ENCODE measurements around the gene STAB1.

STAB1 gene

DNA sequence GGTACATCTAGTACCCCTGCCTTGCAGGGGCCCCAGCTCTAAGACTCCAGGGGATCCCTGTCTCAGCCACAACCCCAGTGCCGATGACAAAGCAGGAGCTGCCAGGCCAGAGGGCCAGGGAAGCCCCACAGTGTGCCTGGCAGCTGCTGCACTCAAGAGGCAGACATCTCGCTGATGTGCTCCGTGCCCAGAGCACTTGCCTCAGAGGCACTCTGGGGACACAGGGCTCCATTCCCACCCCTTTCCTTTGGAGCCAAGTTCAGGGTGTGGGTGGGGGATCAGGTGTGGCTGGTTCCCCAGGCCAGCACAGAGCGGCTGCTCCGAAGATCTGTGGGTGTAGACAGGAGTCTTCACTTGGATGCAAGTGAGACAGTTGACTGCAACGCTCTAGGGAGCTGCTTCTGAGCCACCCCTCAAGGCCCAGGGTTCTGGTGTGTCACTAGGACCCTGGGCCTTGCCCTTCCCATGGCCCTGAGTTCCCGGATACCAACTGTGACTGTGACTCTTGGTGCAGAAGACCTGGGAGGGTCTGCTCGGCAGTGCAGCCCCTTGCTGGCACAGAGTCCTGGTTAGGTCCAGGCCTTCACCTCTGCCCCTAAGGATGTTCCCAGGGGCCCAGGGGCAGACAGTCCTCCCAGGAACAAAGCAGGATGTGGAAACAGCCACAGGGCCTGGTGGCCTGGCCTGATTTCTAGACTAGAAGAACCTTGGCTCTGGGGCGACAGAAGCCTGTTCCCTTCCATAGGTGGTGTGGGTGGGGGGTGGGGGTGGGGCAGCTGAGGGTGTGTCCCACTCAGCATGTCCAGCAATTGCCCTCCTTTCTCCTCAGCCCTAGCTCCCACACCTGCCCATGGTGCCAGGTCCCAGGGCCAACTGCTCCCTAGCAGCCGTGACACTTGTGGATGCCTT, 36.0 kb downstream of the STAB1 start:
- Histone ChIP-seq H3K4me3 (no peak overlapping the region), H3K27ac (peak overlapping the region in 9 of 21 experiments; percentile 0 to 71 (median 44))

DNA sequence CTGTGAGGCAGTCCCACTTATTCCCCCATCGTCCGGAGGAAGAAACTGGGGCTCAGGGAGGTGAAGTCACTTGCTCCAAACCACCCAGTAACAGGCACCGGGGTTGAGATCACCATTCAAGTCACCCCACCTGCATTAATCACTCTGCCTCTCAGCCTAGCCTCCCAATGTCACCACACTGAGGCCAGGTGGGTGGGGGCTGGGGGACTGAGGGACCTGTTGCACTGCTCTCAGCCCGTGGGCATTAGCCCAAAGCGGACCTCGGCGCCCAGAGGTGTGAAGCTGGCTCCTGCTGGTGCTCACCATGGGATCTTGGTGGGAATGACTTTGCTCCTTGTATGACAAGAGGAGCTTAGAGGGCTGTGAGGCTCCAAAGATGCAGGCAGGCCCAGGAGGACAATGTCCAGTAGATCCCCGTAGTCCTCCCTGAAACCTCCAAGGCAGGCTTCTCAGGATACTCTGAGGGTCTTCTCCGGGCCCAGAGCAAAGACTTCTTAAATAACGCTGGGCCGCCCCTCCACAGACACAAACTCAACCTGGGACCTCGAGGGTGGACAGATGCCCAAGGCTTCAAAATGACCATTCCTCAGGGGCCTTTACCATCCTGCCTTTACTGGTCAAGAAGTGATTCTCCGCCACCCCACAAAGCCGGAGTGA, 36.9 kb downstream of the STAB1 start:
- Histone ChIP-seq H3K4me3 (peak overlapping the region in 5 of 7 experiments; percentile 53 to 81 (median 73)), H3K27ac (peak overlapping the region in 11 of 21 experiments; percentile 0 to 72 (median 44))

DNA sequence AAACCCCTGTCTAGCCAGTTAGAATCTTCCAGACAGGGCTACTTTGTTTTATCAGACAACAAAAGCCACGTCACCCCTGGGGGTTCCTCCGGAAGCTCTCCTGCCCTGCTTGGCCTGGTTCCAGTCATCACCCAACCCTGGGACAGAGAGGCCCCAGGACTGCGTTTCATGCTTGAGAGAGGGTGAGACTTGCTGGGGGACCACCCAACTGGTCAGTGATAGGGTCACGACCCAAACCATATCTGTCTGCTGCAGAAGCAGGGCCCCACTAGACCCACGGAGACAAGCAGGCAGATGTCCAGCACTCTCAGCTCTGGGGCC, 37.3 kb downstream of the STAB1 start:
- H3K27ac ChIP-seq, result peak overlapping the region in 17 of 21 experiments; percentile 10 to 82 (median 70)
- H3K4me3 ChIP-seq, result peak overlapping the region; percentile 52 to 81 (median 69)

DNA sequence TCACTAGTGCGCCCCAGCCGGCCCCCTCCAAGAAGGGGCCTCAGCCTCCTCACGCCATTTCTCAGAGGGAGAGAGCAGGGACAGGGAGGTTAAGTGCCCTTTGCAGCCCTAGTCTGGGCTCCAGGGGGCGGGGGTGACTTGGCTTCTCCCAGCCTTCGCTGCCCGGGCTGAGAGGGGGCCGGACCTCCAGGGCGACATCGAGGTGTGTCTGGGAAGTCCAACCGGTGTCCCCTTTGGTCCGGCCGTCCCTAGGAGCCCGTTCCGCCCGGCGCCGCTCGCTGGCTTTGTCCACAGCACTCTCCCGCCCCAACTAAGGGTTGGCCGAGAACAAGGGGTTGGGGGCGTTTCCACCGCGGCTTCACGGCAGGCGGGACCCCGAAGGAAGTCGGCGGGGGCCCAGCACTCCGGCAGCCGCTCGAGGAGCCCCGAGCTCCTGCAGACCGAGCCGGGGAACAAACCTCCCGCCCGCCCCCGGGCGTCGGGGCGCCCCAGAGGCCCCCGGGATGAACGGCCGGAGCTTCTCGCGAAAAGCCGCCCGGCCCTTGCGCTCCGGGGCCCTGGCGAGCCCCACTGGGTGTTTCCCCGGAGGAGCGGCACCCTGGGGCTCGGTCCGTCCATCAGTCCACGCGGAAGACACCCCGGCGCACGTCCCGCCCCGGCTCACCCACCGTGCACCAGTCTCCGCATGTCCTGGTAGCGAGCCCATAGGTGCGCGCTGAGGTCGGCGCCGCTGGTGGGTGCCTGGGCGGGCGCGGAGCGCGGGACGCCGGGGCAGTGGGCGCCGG, 37.9 kb downstream of the STAB1 start:
- H3K27ac ChIP-seq, result peak overlapping the region; percentile 18 to 82 (median 70)

DNA sequence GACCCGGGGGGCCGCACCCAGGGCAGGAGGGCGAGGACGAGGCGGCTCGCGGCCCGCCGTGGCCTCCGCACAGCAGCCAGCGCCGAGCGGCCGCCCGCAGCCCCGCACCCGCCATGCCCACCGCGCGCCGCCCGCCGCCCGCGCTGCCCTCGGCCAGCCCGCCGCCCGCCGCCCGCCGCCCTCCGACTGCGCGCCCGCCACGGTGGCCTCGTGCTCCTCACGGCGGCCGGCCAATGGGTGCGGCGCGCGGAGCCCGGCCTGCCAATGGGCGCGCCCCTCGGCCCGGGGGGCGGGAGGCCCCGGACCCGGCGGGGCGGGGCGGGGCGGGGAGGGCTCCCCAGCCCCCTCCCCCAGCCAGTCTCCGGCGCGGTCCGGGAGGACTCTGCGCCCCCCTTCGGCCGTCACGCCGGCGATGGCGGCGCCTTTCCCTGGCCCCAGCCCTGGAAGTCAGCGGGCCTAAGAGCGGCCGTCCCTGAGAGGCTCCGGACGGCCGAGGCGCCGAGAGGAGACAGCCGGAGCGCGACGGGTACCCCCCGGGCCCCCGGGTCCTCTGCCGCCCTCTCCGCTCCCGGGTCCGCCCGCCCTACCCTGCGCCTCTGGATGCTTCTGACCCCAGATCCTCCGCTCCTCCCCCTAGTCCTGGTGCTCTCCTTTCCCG, 38.6 kb downstream of the STAB1 start, which contains the start of gene NT5DC2:
TSS of gene NT5DC2 (minus strand) at position 235 of the 658 bp plus-strand sequence. CDS start at position 115, 120 bp downstream.
- Histone ChIP-seq H3K27ac (peak within 1 kb of the TSS; percentile 18 to 88 (median 78)), H3K4me3 (peak within 1 kb of the TSS; percentile 52 to 81 (median 69))

More for the DNA sequence above, 37.9 kb downstream of the STAB1 start:
- H3K4me3 ChIP-seq, result peak overlapping the region; percentile 52 to 81 (median 69)

DNA sequence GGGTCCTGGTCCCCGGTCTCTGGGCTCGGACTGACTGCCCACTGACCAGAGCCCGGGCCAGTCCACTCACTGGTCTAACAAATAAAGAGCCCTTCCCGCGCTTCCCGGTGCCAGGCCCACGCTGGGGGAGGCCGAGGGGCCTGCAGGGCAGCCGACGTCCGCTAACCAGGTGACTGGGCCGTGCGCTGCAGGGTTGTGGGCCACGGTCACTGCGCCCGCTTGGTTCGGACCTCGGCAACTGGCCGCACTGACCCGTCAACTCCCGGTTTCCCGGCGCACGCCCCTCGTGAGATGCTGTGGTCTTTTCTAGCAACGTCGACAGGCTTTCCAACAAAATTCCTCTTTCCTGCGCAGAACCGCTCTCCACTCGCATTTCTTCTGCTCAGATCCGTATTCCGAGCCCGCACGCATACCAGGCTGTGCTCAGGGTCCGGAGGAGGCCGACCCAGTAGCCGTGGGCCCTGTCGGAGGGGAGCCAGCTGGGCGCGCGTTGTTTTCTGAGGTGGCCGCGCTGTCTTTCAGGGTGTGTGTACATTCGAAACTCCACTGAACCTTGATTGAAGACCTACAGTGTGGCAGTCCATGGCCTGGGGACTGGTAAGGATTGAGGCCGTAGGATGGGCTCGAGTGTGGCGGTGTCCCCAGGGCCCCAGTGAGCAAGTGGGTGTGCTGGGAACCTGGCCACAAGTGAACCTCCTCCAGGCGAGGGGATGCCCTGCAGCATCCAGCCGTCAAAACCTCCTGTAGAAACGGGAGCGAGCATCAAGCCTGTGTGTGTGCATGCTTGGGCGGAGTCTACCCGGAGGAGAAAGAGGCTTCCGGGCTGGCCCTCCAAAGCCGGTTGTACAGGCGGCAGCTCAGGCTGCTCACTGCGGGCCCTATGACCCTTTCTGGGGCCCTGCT, 39.4 kb downstream of the STAB1 start:
- Histone ChIP-seq H3K4me3 (peak overlapping the region; percentile 42 to 81 (median 53)), H3K27ac (peak overlapping the region in 20 of 21 experiments; percentile 44 to 88 (median 80))

DNA sequence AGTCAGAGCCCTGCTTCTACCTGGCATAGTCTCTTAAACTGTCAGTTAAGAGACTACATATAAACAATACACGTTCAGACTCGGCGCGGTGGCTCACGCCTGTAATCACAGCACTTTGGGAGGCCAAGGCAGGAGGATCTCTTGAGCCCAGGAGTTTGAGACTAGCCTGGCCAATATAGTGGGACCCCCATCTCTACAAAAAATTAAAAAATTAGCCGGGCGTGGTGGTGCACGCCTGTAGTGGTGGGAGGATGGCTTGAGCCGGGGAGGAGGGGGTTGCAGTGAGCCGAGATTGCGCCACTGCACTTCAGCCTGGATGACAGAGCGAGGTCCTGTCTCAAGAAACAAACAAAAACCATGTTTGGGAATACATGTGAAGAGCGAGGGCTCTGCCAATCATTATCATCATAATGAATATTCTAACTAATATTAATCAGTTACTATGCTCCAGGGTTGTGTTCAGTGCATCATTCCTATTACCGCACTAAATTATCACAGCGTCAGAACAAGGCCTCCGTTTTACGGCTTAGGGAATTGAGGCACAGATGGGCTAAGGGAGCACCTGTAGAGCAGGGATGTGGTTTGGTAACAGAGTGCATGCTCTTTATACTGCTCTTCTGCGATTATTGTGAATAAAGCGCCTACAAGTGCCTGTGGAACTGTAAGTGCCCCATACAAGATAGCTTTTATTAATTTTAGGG, 40.4 kb downstream of the STAB1 start:
- Histone ChIP-seq H3K4me3 (peak overlapping the region in 2 of 7 experiments; percentile 54 to 69), H3K27ac (peak overlapping the region in 10 of 21 experiments; percentile 56 to 88 (median 86))

DNA sequence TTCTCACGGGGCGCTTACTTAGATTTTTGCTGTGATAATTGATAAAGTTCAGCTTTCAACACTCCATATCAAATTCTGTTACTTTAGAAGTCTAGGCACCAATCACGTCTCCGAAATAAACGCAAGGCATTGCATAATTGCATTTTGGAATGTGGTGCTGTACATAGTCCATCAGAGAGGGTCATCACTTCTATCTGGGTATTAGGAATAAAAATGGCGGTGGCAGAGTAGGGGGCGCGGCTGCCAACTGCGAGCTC, 40.9 kb downstream of the STAB1 start:
- Histone ChIP-seq H3K4me3 (peak overlapping the region in 3 of 7 experiments; percentile 54 to 79 (median 69)), H3K27ac (peak overlapping the region in 5 of 21 experiments; percentile 24 to 88 (median 86))

DNA sequence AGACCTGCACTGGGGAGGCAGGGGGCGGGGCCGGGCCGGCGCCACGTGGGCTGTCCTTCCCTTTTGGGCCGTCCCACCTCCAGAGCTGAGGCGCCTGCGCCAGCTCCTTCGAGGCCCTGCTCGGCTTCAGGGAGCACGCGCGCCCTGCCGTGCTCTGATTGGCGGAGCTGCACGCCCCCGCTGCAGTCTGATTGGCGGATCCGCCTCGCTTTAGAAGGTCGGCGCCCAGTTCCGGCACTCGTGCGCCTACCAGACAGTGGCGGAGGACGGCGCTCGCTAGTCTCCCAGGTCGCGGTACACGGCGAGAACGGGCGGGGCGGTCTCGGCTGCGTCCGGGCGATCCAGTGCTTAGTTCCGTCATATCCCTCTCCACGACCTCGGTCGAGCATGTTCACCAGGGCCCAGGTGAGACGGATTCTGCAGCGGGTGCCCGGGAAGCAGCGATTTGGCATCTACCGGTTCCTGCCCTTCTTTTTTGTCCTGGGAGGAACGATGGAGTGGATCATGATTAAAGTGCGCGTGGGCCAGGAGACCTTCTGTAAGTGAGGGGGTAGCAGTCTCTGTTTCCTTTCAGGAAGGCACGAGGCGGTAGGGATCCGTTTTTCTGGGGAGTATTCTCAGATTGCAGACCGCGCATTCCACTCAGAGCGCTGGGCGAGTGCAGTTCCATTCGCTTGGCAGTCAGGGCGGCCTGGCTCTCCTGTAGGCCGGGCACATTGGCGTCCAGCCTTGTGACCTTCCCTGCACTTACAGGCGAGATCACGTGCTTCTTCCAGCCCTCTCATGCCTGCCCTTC, 41.4 kb downstream of the STAB1 start, which contains the start of gene UQCC5:
TSS of gene UQCC5 (plus strand) at position 237 of the 796 bp plus-strand sequence. CDS start at position 388, 151 bp downstream.
- H3K4me3 ChIP-seq, result peak within 1 kb of the TSS; percentile 53 to 79 (median 69)
- peak within 1 kb of the TSS; percentile 28 to 94 (median 85) for H3K27ac ChIP-seq

DNA sequence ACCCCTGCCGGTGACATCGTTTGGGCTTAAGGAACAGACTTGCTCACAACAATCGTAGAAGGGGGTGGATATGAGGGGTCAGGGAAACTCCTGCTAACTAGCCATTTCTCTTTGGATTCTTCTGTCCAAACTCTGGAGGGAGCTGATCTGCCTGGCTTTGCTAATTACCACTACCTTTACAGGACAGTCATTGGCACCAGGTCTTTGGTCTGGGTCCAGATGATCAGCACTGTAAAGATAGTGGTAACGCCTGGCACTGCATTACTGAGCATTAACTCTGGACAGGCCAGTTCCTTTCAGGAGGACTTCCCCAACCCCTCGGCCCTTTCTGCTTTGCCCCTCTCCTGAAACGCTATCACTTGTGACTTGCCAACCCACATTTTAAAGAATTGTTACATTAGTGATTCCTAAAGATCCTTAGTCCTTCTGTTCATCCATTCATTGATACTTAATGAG, 42.1 kb downstream of the STAB1 start:
- Histone ChIP-seq H3K27ac (peak overlapping the region in 20 of 21 experiments; percentile 28 to 94 (median 84)), H3K4me3 (peak overlapping the region; percentile 53 to 79 (median 69))

DNA sequence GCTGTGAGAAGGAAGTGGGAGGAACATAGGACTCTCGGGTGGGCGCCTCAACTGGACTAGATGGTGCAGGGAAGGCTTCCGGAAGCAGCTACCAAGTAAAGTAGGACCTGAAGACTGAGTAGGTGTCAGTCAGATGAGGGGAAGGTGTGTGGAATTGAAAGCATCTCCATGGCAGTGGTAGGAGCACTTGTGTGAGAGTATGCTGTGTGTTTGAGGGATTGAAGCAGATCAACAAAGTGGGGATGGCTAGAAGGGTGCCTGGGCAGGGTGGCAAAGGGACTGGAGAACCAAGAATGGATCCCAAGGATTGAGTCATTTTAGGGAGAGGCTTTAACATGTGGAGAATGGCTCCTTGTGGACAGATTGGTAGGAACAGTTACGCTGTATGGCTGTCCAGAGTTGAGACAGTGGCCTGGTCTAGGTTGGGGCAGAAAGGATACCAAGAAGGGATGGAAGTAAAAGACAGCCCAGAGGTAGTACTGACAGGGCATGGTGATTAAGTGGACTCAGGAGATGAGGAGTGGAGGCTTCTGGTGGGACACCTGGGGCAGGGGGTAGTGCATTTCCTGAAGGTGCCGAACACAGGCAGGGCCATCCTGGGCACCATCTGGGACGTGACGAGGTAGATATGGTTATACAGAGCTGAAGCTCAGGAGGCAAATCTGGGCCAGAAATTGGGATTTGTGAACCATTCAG, 42.7 kb downstream of the STAB1 start:
- Histone ChIP-seq H3K4me3 (peak overlapping the region; percentile 53 to 79 (median 69)), H3K27ac (peak overlapping the region in 13 of 21 experiments; percentile 13 to 94 (median 85))

DNA sequence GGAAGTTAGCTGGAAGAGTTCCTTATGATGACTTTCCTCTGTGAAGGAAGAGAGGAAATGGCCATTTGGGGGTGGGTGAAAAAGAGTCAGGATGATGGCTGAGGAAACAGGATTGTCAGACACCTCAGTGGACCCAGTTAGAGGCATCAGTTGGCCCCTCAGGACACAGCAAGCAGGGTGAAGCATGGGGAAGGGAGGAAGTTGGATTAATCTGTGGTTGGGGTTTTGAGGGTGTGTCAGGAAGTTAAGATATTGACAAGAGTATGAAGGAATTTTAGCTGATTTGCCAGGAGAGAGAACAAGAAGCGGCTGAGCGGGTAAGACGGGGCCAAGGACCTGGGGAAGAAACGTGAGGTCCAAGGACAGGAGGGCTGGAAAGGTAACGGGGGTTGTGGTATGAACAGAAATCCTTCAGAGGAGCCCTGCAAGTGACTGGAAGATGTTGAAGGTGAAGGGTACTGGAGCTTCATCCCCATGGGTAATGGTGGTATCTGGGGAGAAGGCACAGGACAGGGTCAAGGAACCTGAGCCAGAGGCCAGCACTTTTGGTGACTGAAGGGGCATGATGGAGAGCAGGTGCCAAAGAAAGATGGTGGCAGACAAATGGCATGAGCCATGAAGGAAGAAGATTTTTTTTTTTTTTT, 44.0 kb downstream of the STAB1 start:
- peak overlapping the region in 4 of 21 experiments; percentile 2 to 91 (median 22) for H3K27ac ChIP-seq
- no peak overlapping the region for H3K4me3 ChIP-seq

DNA sequence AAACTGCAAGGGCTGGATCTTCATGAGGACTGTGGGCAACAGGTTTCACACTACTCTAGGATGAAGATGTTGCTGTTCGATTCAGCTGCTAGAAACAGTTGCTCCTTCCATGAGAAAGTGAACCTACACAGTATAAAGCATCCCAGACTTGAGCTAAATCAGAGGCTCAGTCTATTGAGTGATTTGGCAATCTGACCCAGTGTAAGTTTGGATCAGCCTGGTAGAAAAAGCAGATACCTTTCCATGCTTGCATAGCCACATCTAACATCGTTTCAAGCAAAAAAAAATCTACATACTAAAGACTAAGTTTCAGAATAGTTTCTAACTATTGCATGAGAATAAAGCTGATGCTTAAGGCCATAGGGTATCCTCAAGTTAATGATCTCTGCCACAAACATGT, 45.9 kb downstream of the STAB1 start:
- H3K4me3 ChIP-seq, result no peak overlapping the region
- no peak overlapping the region for H3K27ac ChIP-seq

DNA sequence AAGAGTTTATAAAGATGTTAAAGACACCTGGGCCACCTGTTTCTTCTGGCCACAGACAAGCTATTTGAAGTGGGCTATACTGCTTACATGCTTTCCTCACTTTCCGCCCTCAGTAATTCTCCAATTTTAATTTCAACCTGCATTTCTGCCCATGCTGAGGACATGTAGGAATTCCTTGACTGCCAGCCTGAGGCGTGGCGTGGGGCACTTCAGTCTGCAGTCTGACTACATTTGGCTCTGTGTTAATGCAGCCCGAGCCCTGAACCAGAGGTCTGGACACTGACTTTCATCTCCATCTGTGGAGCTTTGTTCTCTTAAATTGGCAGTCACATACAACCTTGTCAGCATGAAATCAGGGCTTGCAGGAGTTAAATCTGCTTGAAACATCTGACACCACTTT, 49.8 kb downstream of the STAB1 start:
- Histone ChIP-seq H3K27ac (no peak overlapping the region), H3K4me3 (no peak overlapping the region)

DNA sequence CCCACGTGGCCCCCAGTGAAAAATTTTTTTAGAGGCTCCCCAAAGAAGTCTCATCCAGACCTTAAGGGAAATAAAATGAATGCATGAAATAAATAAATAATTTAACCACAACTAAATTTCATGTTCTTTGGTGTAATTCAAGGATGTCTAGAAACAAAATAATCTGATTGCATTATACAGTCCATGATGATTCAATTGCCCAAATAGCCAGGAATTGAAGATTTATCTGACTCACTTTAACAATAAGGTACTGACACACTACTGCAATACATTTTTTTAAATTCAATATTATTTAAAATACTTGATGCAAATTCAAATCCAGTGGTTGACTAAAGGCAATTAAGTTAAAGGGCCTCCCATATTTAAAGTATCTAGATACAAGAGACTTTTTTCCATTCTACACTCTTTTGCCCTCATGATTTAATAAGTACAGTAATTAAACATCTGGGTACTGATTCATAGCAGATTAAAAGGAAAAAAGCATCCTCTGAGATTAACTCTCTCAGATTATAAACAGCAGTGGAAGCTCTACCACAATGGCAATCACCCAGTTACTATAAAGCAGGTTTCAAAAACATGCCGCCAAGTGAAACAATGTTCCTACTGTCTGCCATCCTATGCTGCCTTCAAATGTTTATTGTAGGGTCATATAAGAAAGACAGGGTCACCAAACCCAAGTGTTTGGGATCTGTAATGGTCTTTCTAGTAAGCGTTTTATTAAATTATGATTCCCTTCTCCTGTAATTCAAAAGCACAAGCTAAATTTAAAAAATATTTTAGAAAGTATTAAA, 51.2 kb downstream of the STAB1 start:
- H3K4me3 ChIP-seq, result no peak overlapping the region
- H3K27ac ChIP-seq, result no peak overlapping the region
